Right renal cortex interstitium (tissue), 3 donors: Measurements from ENCODE around the gene KCNQ2. TPM values are rescaled to one million over a fixed set of nuclear protein-coding genes. Genes with fewer than 3 reads are reported as not detected.

ENCODE experiments used
- DNase-seq, 3 donors: peaks; one replicate each; pipeline ENCODE4 v3.0.0-alpha.2; 2013; ENCODE audit warnings: low read depth in 3 of 3, low spot score in 2 of 3
- polyA plus RNA-seq, 3 donors: library from polyadenylated mRNA; unstranded; fragments of 120-200 nt; gene quantifications; one replicate each; pipeline ENCODE4 v1.2.1, GENCODE V29; 2013; ENCODE audit not compliant: insufficient read length in 3 of 3

Gene KCNQ2
- polyA plus RNA-seq, 3 donors: 3.9 to 6.1 (median 4.9) TPM

- DNase-seq: no peak
Measured at GRCh38 chr20:63502671-63503172, 30.3 kb upstream of the KCNQ2 start.

- DNase-seq: no peak
Measured at GRCh38 chr20:63501818-63502670, 29.6 kb upstream of the KCNQ2 start.

GRCh38 chr20:63500902-63501817 is 28.7 kb upstream of the KCNQ2 start:
- no peak for DNase-seq

- no peak for DNase-seq
Measured at GRCh38 chr20:63500151-63500901, 27.9 kb upstream of the KCNQ2 start.

GRCh38 chr20:63499338-63499969 is 27.0 kb upstream of the KCNQ2 start:
- DNase-seq: no peak

GRCh38 chr20:63498960-63499337 is 26.5 kb upstream of the KCNQ2 start, which contains the start of gene EEF1A2:
Gene EEF1A2 (minus strand): TSS chr20:63499083. CDS start chr20:63497763, 1,320 bp downstream.
- DNase-seq: no peak

GRCh38 chr20:63497946-63498935 is 25.8 kb upstream of the KCNQ2 start:
- DNase-seq: no peak

GRCh38 chr20:63497138-63497945 is 24.9 kb upstream of the KCNQ2 start:
- DNase-seq: no peak

GRCh38 chr20:63496596-63497120 is 24.2 kb upstream of the KCNQ2 start:
- DNase-seq: no peak

- DNase-seq: no peak
Measured at GRCh38 chr20:63495741-63496595, 23.5 kb upstream of the KCNQ2 start.

GRCh38 chr20:63495167-63495720 is 22.8 kb upstream of the KCNQ2 start:
- DNase-seq: no peak

GRCh38 chr20:63494420-63495166 is 22.1 kb upstream of the KCNQ2 start:
- DNase-seq: no peak

- DNase-seq: no peak
Measured at GRCh38 chr20:63494084-63494419, 21.6 kb upstream of the KCNQ2 start.

- DNase-seq: no peak
Measured at GRCh38 chr20:63493563-63494020, 21.1 kb upstream of the KCNQ2 start.

- DNase-seq: no peak
Measured at GRCh38 chr20:63492982-63493381, 20.5 kb upstream of the KCNQ2 start.

GRCh38 chr20:63492518-63492917 is 20.1 kb upstream of the KCNQ2 start:
- no peak for DNase-seq
